ENCODE data around the gene CCNO.

Gene CCNO

DNA sequence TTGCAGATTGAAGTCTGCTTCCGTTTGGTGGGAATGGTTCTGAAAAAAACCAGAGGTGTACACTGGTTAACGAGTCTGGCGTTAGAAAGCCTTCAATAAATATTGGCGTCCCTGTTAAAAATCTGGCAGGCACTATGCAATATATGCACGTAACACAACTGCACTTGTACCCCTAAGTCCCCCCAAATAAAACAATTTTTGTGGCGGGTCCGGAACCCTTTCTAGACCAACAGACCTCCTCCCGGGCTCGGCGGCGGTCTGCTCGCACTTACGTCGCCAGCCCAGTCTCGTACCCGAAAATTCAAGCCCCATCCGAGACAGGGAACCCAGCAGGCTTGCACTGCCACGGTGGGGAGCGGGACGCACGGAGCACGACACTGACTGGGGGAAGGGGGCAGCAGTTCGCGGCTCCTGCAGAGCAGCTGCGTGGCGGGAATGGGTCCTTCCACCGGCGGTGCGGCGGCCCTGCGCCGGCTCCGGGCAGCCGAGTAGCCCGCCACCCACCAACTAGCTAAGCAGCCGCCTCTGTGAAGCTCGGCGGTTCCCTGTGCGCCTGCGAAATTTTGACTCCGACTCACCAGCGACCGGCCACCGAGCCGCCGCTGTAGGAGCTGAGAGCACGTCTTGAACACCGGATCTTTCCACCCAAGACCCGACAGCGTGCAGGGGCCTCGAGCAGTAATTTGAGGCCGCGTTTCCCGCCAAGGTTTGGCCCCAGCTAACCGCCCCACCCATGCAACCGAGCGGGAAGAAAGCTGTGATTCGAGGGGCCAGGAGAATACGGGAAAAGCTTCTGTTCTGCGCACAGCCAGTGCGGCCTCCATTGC, 10.2 kb downstream of the CCNO start:
- no peak for DNase-seq

DNA sequence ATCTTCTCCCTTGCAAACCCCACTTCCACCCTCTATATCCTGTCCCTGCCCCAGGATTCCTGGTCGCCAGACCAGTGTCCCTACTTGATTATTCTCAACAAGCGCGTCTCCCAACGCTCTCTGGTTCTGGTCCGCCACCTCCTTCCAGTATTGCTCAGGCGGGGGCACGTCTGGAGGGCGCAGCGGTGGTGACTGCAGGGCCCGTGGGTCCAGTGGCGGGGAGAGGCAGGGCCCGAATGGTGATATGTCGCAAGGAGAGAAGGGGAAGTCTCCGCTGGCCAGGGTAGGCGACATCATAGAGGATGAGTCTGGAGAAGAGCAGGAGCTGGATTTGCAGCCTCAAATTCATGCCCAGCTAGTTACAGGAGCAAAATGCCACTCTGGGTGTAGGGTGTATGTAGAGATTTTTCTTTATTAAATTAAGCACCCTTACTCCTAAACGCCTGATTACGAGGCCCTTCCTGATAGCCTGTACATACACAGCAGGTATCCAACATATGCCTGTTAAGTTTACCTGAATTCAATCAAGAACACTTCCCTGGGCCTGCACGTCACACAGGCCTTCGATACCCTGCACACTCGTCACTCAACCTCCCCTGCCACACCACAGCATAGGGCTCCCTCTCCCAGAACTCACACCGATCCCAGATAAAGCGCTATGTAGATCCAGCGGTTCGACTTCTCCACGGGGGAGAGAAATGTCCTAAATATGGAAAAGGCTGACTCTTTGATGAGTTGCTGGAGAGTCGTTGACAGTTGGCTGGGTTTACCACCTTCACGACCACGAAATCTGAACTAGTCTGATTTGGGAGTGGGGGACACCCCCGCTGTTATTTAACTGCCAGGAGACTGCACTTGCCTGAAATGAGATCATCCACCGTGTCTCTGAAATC, 11.1 kb downstream of the CCNO start:
- no peak for DNase-seq

DNA sequence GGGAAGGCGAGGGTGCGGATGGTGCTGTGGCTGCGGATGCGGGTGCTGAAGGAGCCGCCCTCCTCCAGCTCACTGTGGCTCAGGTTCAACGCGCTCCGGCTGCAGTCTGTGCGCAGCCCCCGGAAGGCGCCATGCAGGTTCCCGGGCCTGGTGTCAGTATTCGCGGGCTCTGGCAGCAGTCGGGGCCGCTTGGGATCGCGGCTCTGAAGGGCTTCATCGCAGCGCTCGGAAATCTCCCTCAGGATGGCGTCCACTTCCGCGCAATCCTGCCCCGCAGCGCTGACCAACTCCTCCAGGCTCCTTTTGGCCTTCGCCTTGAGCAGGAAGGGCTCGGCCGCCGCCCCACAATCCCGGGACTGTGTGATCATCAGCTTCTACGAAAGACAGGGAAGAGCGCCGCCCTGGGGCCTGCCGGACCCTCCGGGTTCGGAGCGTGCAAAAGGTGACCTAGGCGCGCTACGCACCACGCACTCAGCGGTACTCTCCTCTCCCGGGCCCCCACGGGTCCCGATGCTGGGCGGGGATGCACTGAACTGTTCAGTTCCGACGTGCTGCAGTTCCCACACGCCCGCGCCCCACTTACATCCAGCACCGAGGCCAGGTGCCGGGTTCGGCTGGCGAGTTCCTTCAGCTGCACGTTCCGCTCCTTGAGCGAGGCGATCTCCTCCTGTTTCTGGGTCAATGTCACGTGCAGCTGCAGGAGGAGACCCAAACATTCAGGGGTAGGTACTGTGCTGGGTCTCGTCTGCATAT, 12.8 kb downstream of the CCNO start:
- no peak for DNase-seq

DNA sequence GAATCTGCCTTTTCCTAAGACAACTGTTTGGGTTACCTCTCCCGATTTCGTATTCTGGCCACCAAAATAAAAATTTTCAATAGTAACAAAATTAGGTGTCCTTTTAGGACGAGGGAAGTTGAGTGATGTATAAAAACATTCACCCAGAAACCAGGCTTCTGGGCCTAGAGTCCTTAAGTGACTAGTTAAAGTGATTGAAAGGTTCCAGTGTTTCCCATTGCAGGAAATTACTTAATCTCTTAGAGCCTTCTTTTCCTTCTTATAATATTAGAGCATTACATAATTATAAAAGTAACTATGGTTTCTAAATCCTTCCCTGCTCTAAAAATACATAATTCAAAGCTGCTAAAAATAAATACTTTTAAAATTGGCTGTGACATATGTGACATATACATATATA, 13.6 kb downstream of the CCNO start:
- no peak for DNase-seq

DNA sequence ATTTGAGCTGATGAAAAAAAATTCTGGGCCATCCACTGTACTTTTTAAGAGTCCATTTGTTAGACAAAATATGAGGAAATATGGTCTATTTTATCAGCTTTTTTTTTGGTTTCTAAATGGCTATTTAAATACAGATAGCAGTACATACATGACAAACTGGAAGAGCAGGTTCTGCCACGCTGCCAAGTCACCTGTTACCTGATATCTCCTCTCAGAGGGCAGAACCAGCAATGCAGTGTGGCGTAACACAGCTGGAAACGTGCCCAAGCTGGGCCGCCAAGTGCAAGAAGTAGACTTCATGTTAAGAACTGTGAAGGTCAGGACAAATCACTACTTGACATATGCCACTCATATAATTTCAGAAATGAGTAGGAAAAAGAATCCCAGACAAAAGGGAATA, 14.4 kb downstream of the CCNO start:
- DNase-seq = no peak

DNA sequence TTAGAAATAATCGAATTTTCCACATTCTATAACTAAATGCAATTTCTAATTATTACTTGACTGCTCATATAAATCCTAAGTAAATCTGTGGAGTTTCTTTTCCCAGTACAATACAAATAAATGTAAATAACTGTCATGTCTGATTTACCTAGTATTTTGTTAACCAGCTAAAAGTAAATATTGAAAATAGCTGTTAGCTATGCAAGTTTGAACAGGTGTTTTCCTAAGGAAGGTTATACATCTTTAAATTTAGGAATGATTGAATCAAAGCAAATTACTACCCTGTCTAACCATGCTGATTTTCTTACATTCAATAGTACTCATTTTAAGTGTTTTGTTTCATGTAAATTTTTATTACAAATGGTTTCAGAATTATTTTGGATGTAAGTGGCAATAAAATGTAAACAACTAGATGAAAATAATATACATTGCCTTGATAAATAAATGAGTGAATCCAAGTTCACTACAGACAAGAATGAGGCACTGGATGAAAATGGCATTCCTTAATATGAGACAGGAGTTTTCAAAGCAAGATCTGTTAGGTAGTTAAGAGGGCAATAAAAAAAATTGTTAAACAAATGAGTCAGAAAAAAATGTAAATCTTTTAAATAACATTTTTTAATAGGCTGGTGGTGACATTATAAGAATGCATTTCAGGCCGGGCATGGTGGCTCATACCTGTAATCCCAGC, 22.1 kb downstream of the CCNO start:
- DNase-seq = no peak

DNA sequence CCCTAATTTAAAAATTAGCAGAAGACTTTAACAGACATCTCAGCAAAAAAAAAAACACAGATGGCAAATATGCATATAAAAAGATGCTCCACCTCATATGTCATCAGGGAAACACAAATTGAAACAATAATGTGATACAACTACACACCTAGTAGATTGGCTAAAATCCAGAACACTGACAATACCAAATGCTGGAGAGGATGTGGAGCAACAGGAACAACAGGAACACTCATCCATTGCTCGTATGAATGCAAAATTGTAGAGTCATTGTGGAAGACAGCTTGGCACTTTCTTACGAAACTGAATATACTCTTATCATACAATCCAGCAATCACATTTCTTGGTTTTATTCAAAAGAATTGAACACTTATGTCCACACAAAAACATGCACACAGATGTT, 28.4 kb downstream of the CCNO start:
- no peak for DNase-seq

DNA sequence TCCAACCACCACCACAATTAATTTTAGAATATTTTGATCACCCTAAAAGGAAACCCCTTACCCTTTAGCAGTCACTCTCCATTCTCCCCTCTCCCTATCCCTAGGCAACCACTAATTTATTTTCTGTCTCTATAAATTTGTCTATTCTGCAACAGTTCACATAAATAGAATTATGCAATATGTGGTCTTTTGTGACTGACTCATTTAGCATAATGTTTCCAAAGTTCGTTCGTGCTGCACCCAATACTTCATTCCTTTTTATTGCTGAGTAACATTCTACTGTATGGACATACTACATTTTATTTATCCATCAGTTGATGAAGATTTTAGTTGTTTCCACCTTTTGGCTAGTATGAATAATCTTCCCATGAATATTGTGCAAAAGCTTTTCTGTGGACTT, 42.2 kb downstream of the CCNO start:
- DNase-seq = no peak

DNA sequence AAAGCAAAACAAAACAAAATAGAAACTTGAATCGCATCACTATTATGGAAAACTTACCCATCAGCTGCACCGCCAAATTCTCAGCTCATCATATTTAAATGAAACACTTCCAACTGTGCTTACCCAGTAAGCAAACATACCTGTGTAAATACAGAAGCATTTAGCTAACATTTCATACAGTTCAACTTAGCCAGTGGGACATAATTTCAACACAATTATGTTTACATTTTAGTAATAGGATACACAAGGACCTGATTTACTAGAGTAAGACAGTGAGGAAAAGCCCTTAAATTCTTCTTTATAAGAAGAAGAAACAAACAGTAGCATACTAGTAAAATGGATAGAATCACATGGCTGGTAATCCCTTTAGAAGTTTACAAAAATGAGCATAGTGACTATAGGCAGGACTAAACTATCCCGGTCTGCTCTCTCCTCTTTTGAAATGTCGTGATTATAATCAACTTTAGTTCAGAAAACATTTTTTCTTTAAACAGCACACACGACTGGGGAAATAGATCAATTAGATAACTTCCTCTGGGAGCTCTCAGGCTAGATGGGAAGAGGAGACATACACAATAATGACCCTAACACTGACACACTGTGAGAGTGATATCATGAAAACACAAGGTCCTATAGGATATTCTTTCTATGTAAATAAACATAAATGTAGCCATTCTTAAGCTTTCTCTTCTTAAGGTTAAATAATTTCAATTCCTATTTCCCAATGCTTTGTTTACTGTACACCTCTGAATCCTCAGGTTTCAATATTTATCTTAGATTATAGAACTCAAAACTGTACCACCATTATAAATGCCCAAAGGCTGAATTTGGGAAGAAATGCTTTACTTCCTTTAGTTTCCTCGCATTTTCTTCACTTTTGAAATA, 44.5 kb downstream of the CCNO start:
- DNase-seq = no peak

DNA sequence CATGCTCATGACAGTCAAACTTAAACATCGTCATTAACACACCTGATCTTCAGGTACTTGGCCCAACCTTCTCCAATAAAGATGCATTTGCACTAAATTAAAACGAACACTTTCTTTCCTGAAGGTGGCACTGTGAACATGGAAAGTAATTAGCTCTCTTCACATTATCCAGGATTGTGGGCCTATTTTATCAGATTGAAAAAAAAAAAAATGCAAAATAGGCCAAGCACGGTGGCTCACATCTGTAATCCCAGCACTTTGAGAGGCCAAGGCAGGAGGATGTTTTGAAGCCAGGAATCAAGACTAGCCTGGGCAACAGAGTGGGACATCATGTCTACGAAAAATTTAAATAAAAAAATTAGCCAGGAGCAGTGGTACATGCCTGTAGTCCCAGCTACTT, 46.0 kb downstream of the CCNO start:
- DNase-seq = no peak
